K562 (cell line): Measurements from ENCODE around the gene POMGNT1. TPM values are rescaled to one million over a fixed set of nuclear protein-coding genes. Genes with fewer than 3 reads are reported as not detected.

Experiments
- BRD9 ChIP-seq: fragments of 450-650 bp; IDR thresholded peaks from 2 replicates; pipeline ENCODE4 v1.6.1; 2018; ENCODE audit warnings: low read depth; ENCODE audit not compliant: partially characterized antibody
- CC2D1A ChIP-seq: fragments of 450-650 bp; IDR thresholded peaks from 2 replicates; pipeline ENCODE4 v1.6.1; 2017; ENCODE audit warnings: mild to moderate bottlenecking
- CUX1 ChIP-seq: fragments of 200-800 bp; sonication (Bioruptor generic); IDR thresholded peaks from 2 replicates; pipeline ENCODE4 v1.6.1; 2016; ENCODE audit warnings: missing genetic modification characterization, missing compliant biosample characterization
- PBX2 ChIP-seq, 2 experiments: IDR thresholded peaks in 1 of 2; conservative IDR thresholded peaks in 1 of 2; 2 replicates each; pipeline ENCODE4 v1.6.1; 2016; ENCODE audit warnings: low read depth in 2 of 2, mild to moderate bottlenecking in 1 of 2, missing compliant biosample characterization in 1 of 2, missing genetic modification characterization in 1 of 2, moderate library complexity in 1 of 2
- SMAD2 ChIP-seq: fragments of 150-350 bp; IDR thresholded peaks from 2 replicates; pipeline ENCODE4 v1.6.1; 2014; ENCODE audit warnings: low read depth, mild to moderate bottlenecking, low read length
- TRIM24 ChIP-seq, 2 experiments: fragments of 450-650 bp; IDR thresholded peaks; 2 replicates each; pipeline ENCODE4 v1.6.1; 2016
- TSHZ1 ChIP-seq: fragments of 250-450 bp; sonication (Bioruptor Pico); IDR thresholded peaks from 2 replicates; pipeline ENCODE4 v1.4.0; 2020; ENCODE audit warnings: mild to moderate bottlenecking, moderate library complexity
- ZNF24 ChIP-seq: fragments of 450-650 bp; IDR thresholded peaks from 2 replicates; pipeline ENCODE4 v1.6.1; 2016
- ZNF3 ChIP-seq: fragments of 250-450 bp; sonication (Bioruptor Pico); IDR thresholded peaks from 2 replicates; pipeline ENCODE4 v1.5.0; 2021; ENCODE audit warnings: mild to moderate bottlenecking, moderate library complexity
- polyA plus RNA-seq, 8 experiments: library from polyadenylated mRNA; depleted of rRNA in 4 of 8; stranded (reverse) in 5 of 8; unstranded in 3 of 8; fragments of >200 nt; fragmentation: Nextera tagmentation in 2 of 8; fragmentation: Illumina TruSeq in 1 of 8; extraction: Ambion mirVana in 2 of 8; extraction: Trizol in 1 of 8; gene quantifications; 2 replicates each; pipeline versions ENCODE4 v1.2.1 to v1.2.3, GENCODE V29; 2011 to 2014; ENCODE audit warnings: inconsistent platforms in 1 of 8, missing spikeins in 1 of 8
- total RNA-seq, 7 experiments: library from RNA; depleted of rRNA in 6 of 7; stranded (reverse); fragments of >200 nt in 6 of 7; fragmentation: Illumina TruSeq in 2 of 7; extraction: Trizol in 2 of 7; gene quantifications; 2 replicates each; pipeline versions ENCODE4 v1.2.1 to v1.2.3, GENCODE V29; 2011 to 2021; ENCODE audit warnings: low replicate concordance in 1 of 7

POMGNT1 gene
- total and polyA plus RNA-seq, 9 of the 15 experiments (the other 6 are each of a cell fraction or from before 2014, with no cell fraction given) = 14.1 to 58.9 (median 37.8) TPM

- TF ChIP-seq CUX1 = no peak
- no peak for TF ChIP-seq SMAD2
- TF ChIP-seq CC2D1A = 0 out of 2 replicates have a peak, but pooled peaks have one; percentile 12
- no peak for TF ChIP-seq PBX2 (CRISPR knock-in tag; IDR thresholded peaks at IDR 0.05; ENCODE audit: low read depth)
- TF ChIP-seq PBX2 (tag; conservative IDR thresholded peaks at IDR 0.05; ENCODE audit: low read depth) = no peak
- TF ChIP-seq TRIM24 (IDR thresholded peaks at IDR 0.05) = peak in 1 of 2 experiments; percentile 20; a peak in 1 of 4 replicates
- no peak for TF ChIP-seq BRD9
- TF ChIP-seq TSHZ1 (CRISPR knock-in tag) = no peak
- TF ChIP-seq ZNF24 = no peak
- no peak for TF ChIP-seq ZNF3 (CRISPR knock-in tag)
Observed at GRCh38 chr1:46244656-46245371, 46.6 kb upstream of the POMGNT1 start (continued).
